Hepatocyte (in vitro differentiated cells): ENCODE measurements around the gene EIF4G3.

Experiments
- CTCF ChIP-seq: fragments of 200-600 bp; sonication (generic); IDR thresholded peaks from 2 replicates; pipeline ENCODE4 v1.5.1; 2016; ENCODE audit warnings: antibody characterized with exemption, mild to moderate bottlenecking; ENCODE audit not compliant: poor library complexity
- EZH2 ChIP-seq: fragments of 200-600 bp; sonication (generic); IDR thresholded peaks from 2 replicates; pipeline ENCODE4 v1.6.1; 2016; ENCODE audit warnings: antibody characterized with exemption, mild to moderate bottlenecking, borderline replicate concordance

- no peak for TF ChIP-seq CTCF
- TF ChIP-seq EZH2 = no peak
These were observed 118.5 kb downstream of the EIF4G3 start for GRCh38 chr1:21058035-21058793.
